OCI-LY1 (cell line): Measurements from ENCODE around the gene LEKR1.
A peak's percentile ranks its signal among the peaks of the same experiment; 100 is the strongest.

Experiments
- EZH2 ChIP-seq: fragments of 200-600 bp; sonication (generic), shearing (Covaris generic); IDR thresholded peaks from 2 replicates; pipeline ENCODE4 v1.8.0; 2017; ENCODE audit warnings: borderline replicate concordance, mixed run types, mild to moderate bottlenecking, antibody characterized with exemption, low read length, moderate library complexity, mixed read lengths
- TF ChIP-seq, protein P1 (sequence below): fragments of 200-600 bp; sonication (generic), shearing (Covaris generic); IDR thresholded peaks from 2 replicates; pipeline ENCODE4 v1.5.1; 2017; ENCODE audit warnings: mild to moderate bottlenecking, antibody characterized with exemption, low read length, moderate library complexity, mixed read lengths

DNA sequence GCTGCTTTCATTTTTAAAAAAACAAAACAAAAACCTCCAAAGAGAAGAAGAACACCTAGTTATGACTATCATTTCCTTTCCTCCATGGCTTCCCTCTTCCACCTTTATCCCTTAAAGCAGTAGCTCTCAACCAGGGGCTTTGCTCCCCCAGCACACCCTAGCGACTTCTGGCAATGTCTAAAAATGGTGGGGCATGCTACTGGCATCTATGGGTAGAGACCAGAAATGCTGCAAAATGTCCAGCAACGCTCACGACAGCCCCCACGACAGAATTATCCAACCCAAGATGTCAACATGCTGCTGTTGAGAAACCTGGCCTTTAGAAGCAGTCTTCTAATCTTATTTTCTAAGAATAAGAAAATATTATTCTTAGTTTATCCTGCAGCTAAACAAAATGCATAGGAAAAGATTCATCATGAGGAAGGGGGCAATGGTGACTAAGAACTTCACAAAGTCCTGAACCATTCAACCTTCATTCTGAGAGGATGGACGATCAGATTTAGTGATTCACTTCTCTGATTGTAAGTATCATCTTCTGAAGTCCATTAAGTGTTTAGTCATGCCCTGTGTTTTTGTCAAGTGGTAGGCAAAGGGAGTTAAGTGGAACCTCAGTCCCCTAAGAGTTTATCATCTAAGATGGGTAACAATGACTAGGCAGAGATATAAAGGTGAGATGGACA is 252.1 kb downstream of the LEKR1 start:
- TF ChIP-seq, protein P1, sequence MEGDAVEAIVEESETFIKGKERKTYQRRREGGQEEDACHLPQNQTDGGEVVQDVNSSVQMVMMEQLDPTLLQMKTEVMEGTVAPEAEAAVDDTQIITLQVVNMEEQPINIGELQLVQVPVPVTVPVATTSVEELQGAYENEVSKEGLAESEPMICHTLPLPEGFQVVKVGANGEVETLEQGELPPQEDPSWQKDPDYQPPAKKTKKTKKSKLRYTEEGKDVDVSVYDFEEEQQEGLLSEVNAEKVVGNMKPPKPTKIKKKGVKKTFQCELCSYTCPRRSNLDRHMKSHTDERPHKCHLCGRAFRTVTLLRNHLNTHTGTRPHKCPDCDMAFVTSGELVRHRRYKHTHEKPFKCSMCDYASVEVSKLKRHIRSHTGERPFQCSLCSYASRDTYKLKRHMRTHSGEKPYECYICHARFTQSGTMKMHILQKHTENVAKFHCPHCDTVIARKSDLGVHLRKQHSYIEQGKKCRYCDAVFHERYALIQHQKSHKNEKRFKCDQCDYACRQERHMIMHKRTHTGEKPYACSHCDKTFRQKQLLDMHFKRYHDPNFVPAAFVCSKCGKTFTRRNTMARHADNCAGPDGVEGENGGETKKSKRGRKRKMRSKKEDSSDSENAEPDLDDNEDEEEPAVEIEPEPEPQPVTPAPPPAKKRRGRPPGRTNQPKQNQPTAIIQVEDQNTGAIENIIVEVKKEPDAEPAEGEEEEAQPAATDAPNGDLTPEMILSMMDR: peak; percentile 59
- no peak for TF ChIP-seq EZH2
